GM19452 (cell line): ENCODE data around the gene WSB1.
"Not testable (repeated sequence)": the region's sequence is repeated elsewhere in the genome, so short reads cannot be mapped to it uniquely, and the experiment has no call there.

Experiments
- ATAC-seq: cut with Tn5 transposase; IDR thresholded peaks from one replicate; pipeline ENCODE4 v1.9.1; 2021; ENCODE audit not compliant: unreplicated experiment

The WSB1 gene

DNA sequence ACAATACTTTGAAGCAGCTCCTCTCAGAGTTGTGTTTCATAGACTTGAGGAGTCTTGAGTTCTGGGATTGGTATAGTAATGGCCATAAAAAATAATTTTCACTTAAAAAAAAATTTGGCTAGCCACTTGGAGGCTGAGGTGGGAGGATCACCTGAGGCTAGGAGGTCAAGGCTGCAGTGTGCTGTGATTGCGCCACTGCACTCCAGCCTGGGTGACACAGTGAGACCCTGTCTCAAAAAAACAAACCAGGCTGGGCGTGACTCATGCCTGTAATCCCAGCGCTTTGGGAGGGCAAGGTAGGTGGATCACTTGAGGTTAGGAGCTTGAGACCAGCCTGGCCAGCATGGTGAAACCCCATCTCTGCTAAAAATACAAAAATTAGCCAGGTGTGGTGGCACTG, 14.8 kb upstream of the WSB1 start:
- ATAC-seq = not testable (repeated sequence)

- no peak for ATAC-seq
These were observed 13.4 kb upstream of the WSB1 start for GRCh38 chr17:27280527-27280926.

GRCh38 chr17:27281438-27281837, 12.5 kb upstream of the WSB1 start:
- ATAC-seq = no peak

- ATAC-seq = no peak
These were observed 11.8 kb upstream of the WSB1 start for GRCh38 chr17:27282054-27282551.

DNA sequence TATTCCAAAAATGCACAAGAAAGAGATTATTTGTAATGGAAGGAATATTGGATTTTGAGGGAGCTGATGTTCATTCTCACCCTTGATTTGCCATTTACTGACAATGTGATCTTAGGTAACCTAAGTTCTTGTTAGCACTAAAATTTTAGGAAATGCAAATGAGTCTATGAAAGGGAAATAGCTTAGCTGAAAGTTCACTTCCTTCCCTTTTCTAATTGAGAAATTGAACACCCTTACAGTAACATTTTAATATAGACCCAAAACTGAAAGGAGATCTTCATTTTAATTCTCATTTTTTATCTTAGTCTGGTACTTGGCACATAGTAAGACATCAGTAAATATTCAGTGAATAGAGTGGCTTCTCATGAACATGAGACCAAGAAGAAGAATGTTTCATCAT, 10.9 kb upstream of the WSB1 start:
- ATAC-seq = no peak

GRCh38 chr17:27283751-27284150, 10.2 kb upstream of the WSB1 start:
- ATAC-seq = no peak

GRCh38 chr17:27284811-27285415, 9.0 kb upstream of the WSB1 start:
- no peak for ATAC-seq

- ATAC-seq = no peak
These were observed 8.4 kb upstream of the WSB1 start for GRCh38 chr17:27285516-27285915.

GRCh38 chr17:27288183-27288582, 5.7 kb upstream of the WSB1 start:
- no peak for ATAC-seq

- ATAC-seq = no peak
These were observed 4.1 kb upstream of the WSB1 start for GRCh38 chr17:27289856-27290255.

GRCh38 chr17:27290916-27291598, 2.9 kb upstream of the WSB1 start:
- no peak for ATAC-seq

GRCh38 chr17:27293359-27293897, 486 bp upstream of the WSB1 start:
- no peak for ATAC-seq

DNA sequence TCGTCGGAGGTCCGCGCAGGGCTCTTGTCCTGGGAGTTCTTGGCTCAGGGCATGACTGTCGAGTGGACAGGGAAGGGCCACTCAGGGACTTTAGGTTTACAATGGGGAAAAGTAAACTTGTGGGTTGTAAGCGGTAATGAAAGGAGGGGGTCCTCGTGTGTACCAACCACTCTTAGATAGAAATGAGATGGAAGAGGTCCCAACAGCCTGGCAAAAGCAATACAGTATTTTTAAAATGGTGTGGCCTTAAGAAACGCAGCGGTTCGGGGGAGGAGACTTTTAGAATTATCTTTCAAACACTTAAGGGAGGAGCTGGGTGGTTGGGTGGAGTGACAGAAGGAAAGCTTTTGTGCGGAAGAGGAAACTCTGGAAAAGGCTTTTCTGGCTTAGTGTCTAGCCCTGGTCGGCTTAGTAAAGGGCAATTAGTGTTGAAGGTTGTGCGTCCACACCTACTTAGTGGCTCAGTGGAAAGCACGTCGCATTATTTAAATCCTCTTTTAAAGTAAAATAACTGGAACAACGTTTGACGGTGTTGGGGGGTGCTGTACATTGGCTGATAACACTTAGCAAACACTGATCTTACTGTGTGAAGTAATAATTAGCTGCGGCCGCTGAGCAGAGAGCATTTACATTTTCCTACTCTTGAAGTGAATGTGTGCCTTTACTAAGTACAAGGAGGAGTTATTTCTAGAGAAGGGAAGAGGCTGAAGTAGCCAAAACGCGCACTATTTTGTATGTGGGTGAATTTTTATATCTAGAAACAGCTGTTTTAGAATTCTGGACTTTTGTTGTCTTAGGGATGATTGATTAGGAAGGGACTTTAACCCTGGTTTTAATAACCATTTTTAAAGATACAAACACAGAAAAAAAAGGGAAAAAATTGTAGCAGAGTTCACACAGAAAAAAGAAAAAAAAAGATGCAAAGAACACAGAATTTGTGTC, 1.0 kb downstream of the WSB1 start:
- ATAC-seq = peak; percentile 43

- no peak for ATAC-seq
These were observed 2.0 kb downstream of the WSB1 start for GRCh38 chr17:27295945-27296344.

DNA sequence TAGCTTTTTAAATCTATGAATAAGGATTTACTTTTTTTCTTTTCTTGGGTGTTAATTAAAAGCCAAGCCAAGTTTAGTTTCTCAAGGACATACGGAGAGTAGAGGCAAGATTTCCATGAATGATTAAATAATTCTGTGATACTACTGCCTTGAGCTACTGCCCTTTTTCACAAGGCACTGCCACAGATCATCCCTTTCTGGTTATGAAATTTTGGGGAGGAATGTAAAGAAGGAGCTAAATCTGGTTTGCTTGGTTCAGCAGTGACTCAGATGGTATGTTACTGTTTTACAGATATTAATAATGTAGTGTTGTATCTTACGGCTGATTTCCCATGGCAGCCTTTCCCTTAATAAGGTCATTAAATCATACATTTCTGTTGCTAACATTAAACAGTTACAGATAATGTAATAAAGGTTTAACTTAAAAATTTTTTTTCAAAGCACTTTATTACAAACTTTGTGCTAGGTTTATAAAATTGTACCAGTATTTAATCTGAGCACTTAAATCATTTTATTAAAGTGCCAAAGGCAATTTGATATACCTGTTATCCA, 2.6 kb downstream of the WSB1 start:
- no peak for ATAC-seq

DNA sequence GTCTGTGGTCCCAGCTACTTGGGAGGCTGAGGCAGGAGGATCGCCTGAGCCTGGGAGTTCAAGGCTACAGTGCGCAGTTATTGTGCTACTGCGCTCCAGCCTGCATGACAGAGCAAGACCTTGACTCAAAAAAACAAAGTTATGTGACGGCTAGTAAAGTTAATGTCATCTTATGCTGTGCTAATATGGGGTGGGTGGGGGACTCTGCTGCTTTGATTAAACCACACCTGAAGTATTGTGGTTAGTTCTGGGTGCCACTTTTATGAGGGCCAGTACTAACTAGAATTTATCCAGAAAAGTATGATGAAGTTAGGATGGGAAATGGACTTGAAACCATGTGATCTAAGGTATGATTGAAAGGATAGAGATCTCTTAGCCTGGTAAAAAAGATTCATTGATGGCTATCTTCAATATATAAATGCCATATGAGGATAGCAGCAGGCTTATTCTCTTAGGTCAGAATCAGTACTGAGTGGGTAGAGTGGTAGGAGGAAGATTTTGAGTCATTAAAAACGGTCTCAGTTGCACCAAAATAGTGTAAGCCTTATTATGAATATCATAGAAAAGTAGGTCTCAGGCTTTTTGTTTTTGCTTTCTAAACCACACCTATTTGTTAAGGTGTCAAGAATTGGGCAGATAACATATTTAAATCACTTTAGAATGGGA, 5.6 kb downstream of the WSB1 start:
- ATAC-seq = no peak

- ATAC-seq = no peak
These were observed 9.8 kb downstream of the WSB1 start for GRCh38 chr17:27303734-27304133.

- ATAC-seq = no peak
These were observed 12.4 kb downstream of the WSB1 start for GRCh38 chr17:27306276-27306835.

DNA sequence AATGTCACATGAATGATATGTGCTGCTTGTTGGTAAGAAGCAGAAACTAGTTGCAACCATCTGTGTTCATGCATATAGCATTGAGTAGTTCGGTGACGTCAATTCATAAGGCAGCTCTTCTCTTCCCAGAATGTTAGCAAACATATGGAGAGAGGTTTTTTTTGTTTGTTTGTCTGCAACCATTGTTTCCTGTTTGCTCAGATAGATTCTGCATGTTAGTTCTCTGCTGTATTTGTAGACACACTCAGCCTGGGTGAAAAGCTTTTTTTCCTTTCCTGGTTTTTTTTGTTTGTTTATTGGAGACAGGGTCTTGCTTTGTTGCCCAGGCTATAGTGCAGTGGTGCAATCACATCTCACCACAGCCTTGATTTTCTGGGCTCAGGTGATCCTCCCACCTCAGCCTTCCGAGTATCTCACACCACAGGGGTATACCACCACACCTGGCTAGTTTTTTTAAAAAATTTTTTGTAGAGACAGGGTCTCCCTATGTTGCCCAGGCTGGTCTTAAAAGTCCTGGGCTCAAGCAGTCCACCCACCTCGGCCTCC, 16.7 kb downstream of the WSB1 start:
- ATAC-seq = no peak

DNA sequence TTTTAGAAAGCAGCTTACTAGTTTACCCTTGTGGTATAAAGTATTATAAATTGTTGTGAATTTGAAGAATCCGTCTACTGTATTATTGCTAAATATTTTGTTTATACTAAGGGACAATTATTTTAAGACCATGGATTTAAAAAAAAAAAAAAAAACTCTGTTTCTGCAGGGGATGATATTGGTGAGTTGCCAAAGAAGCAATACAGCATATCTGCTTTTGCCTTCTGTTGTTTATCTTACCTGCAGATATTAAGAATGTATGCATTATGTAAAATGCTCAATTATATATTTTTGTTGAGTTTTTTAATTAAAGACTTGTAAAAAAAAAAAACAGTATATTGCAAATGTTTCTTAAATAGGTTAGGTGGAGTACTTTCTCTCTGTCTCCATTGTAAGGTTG, 19.4 kb downstream of the WSB1 start:
- ATAC-seq = no peak
